Measurements from ENCODE around the gene C13orf46. TPM values are rescaled to one million over a fixed set of nuclear protein-coding genes. Genes with fewer than 3 reads are reported as not detected.
A peak's percentile ranks its signal among the peaks of the same experiment; 100 is the strongest.

C13orf46 gene
- total and polyA plus RNA-seq, 4 donors: 1.1 to 11.3 (median 6.4) TPM

GRCh38 chr13:113905018-113905417, 68.9 kb downstream of the C13orf46 start:
- TF ChIP-seq CTCF (IDR thresholded peaks at IDR 0.05; ENCODE audit: control extremely low read depth, extremely low read depth): no peak
- Histone ChIP-seq H3K9me3 (ENCODE audit: control insufficient read depth in 4 of 4, insufficient read depth in 3 of 4, low read length in 3 of 4) (no peaks in the 10 kb centered on the region), H3K27ac (ENCODE audit: low read depth in 1 of 2, low read length in 1 of 2) (no peak overlapping the region), H3K27me3 (ENCODE audit: control insufficient read depth in 3 of 3, insufficient read depth in 3 of 3, low read length in 2 of 3) (peaks cover 0 to 8% (median 5%) of the 10 kb centered on the region in 3 donors), H3K4me1 (ENCODE audit: control insufficient read depth in 5 of 5, insufficient read depth in 5 of 5, low read length in 5 of 5) (peaks cover 0 to 2% (median 0%) of the 10 kb centered on the region in 5 donors), H3K4me3 (no peak overlapping the region), H3K36me3 (ENCODE audit: control insufficient read depth in 4 of 4, insufficient read depth in 4 of 4, low read length in 4 of 4) (no peaks in the 10 kb centered on the region), H3K9ac (ENCODE audit: insufficient read depth in 1 of 2, low read length in 2 of 2) (no peak overlapping the region)
- ATAC-seq (ENCODE audit: insufficient read depth, low FRiP score) (no peak), DNase-seq (no peak)
- WGBS, 2 donors: 89 to 94% methylated on average over 9 of the region's 9 CpGs

- WGBS, 2 donors: 59 to 69% methylated on average over 8 of the region's 8 CpGs
- H3K27ac ChIP-seq (ENCODE audit: low read depth in 1 of 2, low read length in 1 of 2): no peak overlapping the region
- DNase-seq (no peak), ATAC-seq (ENCODE audit: insufficient read depth, low FRiP score) (no peak)
- H3K9ac ChIP-seq (ENCODE audit: insufficient read depth in 1 of 2, low read length in 2 of 2): no peak overlapping the region
- no peak overlapping the region for H3K4me3 ChIP-seq
- no peaks in the 10 kb centered on the region for H3K36me3 ChIP-seq (ENCODE audit: control insufficient read depth in 4 of 4, insufficient read depth in 4 of 4, low read length in 4 of 4)
- TF ChIP-seq CTCF (IDR thresholded peaks at IDR 0.05; ENCODE audit: control extremely low read depth, extremely low read depth): peak; percentile 62
- H3K4me1 ChIP-seq (ENCODE audit: control insufficient read depth in 5 of 5, insufficient read depth in 5 of 5, low read length in 5 of 5): peaks cover 0 to 2% (median 0%) of the 10 kb centered on the region in 5 donors
- H3K27me3 ChIP-seq (ENCODE audit: control insufficient read depth in 3 of 3, insufficient read depth in 3 of 3, low read length in 2 of 3): peaks cover 0 to 8% (median 5%) of the 10 kb centered on the region in 3 donors
- no peaks in the 10 kb centered on the region for H3K9me3 ChIP-seq (ENCODE audit: control insufficient read depth in 4 of 4, insufficient read depth in 3 of 4, low read length in 3 of 4)
Measured at GRCh38 chr13:113904411-113904810, 69.5 kb downstream of the C13orf46 start.

- Histone ChIP-seq H3K4me3 (no peak overlapping the region), H3K9ac (ENCODE audit: insufficient read depth in 1 of 2, low read length in 2 of 2) (no peak overlapping the region), H3K36me3 (ENCODE audit: control insufficient read depth in 4 of 4, insufficient read depth in 4 of 4, low read length in 4 of 4) (no peaks in the 10 kb centered on the region), H3K4me1 (ENCODE audit: control insufficient read depth in 5 of 5, insufficient read depth in 5 of 5, low read length in 5 of 5) (peaks cover 0 to 2% (median 0%) of the 10 kb centered on the region in 5 donors), H3K9me3 (ENCODE audit: control insufficient read depth in 4 of 4, insufficient read depth in 3 of 4, low read length in 3 of 4) (no peaks in the 10 kb centered on the region), H3K27me3 (ENCODE audit: control insufficient read depth in 3 of 3, insufficient read depth in 3 of 3, low read length in 2 of 3) (peaks cover 0 to 8% (median under 1%) of the 10 kb centered on the region in 3 donors), H3K27ac (ENCODE audit: low read depth in 1 of 2, low read length in 1 of 2) (no peak overlapping the region)
- no peak for TF ChIP-seq CTCF (IDR thresholded peaks at IDR 0.05; ENCODE audit: control extremely low read depth, extremely low read depth)
- DNase-seq (no peak), ATAC-seq (ENCODE audit: insufficient read depth, low FRiP score) (no peak)
- 83 to 94% methylated on average over 9 of the region's 9 CpGs for WGBS, 2 donors
Measured at GRCh38 chr13:113903912-113904311, 70.0 kb downstream of the C13orf46 start.

Other genes starting within 250 kb of the C13orf46 start
- 10 to 100 TPM in 1 of 2 donors, 1 to 10 TPM in 1; 6.0 to 19.6 TPM for gene TMEM255B, start 214.8 kb downstream of the C13orf46 start, total RNA-seq
- gene TMEM255B, start 214.8 kb downstream of the C13orf46 start, polyA plus RNA-seq: 10 to 100 TPM; 13.3 to 16.4 TPM
- 10 to 100 TPM; 68.5 to 83.8 TPM for gene GAS6, start 110.0 kb downstream of the C13orf46 start, total RNA-seq
- 100 to 1,000 TPM in 1 of 2 donors, 10 to 100 TPM in 1; 61.8 to 107 TPM for gene GAS6, start 110.0 kb downstream of the C13orf46 start, polyA plus RNA-seq
- gene RASA3, start 158.5 kb upstream of the C13orf46 start, total RNA-seq: 10 to 100 TPM; 16.4 to 22.8 TPM
- 10 to 100 TPM in 1 of 2 donors, 1 to 10 TPM in 1; 7.4 to 15.9 TPM for gene RASA3, start 158.5 kb upstream of the C13orf46 start, polyA plus RNA-seq
- gene CFAP97D2, start 205.2 kb upstream of the C13orf46 start, total RNA-seq: 1 to 10 TPM; 1.3 to 3.7 TPM
- gene CFAP97D2, start 205.2 kb upstream of the C13orf46 start, polyA plus RNA-seq: 1 to 10 TPM; 1.4 to 1.6 TPM

Measured in lung (tissue), 12 donors.